Measurements from ENCODE around the gene MT1H. TPM values are rescaled to one million over a fixed set of nuclear protein-coding genes. Genes with fewer than 3 reads are reported as not detected.

The MT1H gene
- total RNA-seq, 2 donors from 2014 or later = not detected

GRCh38 chr16:56640076-56640475 is 29.5 kb upstream of the MT1H start:
- Histone ChIP-seq H3K9me3 (no peaks in the 10 kb centered on the region), H3K27ac (no peak overlapping the region), H3K36me3 (no peaks in the 10 kb centered on the region), H3K27me3 (no peaks in the 10 kb centered on the region), H3K4me3 (no peak overlapping the region), H3K4me1 (peaks cover 0 to 32% of the 10 kb centered on the region in 2 donors)
- no peak for DNase-seq (ENCODE audit: low spot score)
- no peak for TF ChIP-seq CTCF (IDR thresholded peaks at IDR 0.05)

- no peak for DNase-seq (ENCODE audit: low spot score)
- no peak for TF ChIP-seq CTCF (IDR thresholded peaks at IDR 0.05)
- Histone ChIP-seq H3K27me3 (no peaks in the 10 kb centered on the region), H3K4me1 (peaks cover 0 to 26% of the 10 kb centered on the region in 2 donors), H3K4me3 (no peak overlapping the region), H3K9me3 (no peaks in the 10 kb centered on the region), H3K27ac (no peak overlapping the region), H3K36me3 (no peaks in the 10 kb centered on the region)
These were observed 28.4 kb upstream of the MT1H start for GRCh38 chr16:56641166-56641565.

GRCh38 chr16:56643080-56643778 is 26.4 kb upstream of the MT1H start:
- peak overlapping the region in 1 of 2 donors; percentile 44 for H3K27ac ChIP-seq

GRCh38 chr16:56643833-56644232 is 25.8 kb upstream of the MT1H start:
- no peaks in the 10 kb centered on the region for H3K9me3 ChIP-seq

More at GRCh38 chr16:56643080-56643778, 26.4 kb upstream of the MT1H start:
- Histone ChIP-seq H3K36me3 (no peaks in the 10 kb centered on the region), H3K4me1 (peaks cover 0 to 20% of the 10 kb centered on the region in 2 donors), H3K27me3 (no peaks in the 10 kb centered on the region), H3K9me3 (no peaks in the 10 kb centered on the region), H3K4me3 (peak overlapping the region; percentile 13 to 50)
- peak; percentile 78 for DNase-seq (ENCODE audit: low spot score)
- TF ChIP-seq CTCF (IDR thresholded peaks at IDR 0.05) = peak in 1 of 2 donors; percentile 71

GRCh38 chr16:56645311-56645710 is 24.3 kb upstream of the MT1H start:
- Histone ChIP-seq H3K27ac (no peak overlapping the region), H3K27me3 (no peaks in the 10 kb centered on the region), H3K4me3 (no peak overlapping the region), H3K36me3 (no peaks in the 10 kb centered on the region), H3K4me1 (peaks cover 0 to 10% of the 10 kb centered on the region in 2 donors), H3K9me3 (no peaks in the 10 kb centered on the region)
- DNase-seq (ENCODE audit: low spot score) = no peak
- no peak for TF ChIP-seq CTCF (IDR thresholded peaks at IDR 0.05)

More at GRCh38 chr16:56643833-56644232, 25.8 kb upstream of the MT1H start:
- Histone ChIP-seq H3K27ac (peak overlapping the region in 1 of 2 donors; percentile 44), H3K4me1 (peaks cover 0 to 14% of the 10 kb centered on the region in 2 donors), H3K27me3 (no peaks in the 10 kb centered on the region), H3K4me3 (peak overlapping the region in 1 of 2 donors; percentile 50), H3K36me3 (no peaks in the 10 kb centered on the region)
- no peak for DNase-seq (ENCODE audit: low spot score)
- peak in 1 of 2 donors; percentile 1 for TF ChIP-seq CTCF (IDR thresholded peaks at IDR 0.05)

Measured in right atrium auricular region (tissue), 2 donors.